ENCODE results near the gene EFCAB6.

The EFCAB6 gene

DNA sequence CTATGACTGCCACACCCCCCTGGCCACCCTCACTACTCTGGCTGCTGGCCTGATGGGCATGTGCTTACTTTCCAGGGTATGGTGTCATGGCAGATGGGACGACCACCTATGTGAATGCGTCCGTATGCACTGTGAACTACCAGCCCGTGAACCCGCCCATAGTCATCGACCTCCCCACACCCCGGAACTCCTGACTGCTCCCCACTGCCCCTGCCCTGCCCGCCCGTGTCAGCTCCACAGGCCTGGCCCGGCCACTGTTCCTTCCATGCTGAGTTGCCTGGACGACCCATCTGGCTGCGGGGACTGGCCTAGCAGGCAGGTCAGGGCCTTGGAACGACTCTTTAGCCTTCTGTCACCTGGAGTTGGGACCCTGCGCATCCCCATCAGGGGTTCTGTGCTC lies 306.7 kb downstream of the EFCAB6 start:
- ChIA-PET POLR2A (ENCODE audit: low non-redundant PET) (no interaction called here), CTCF (no interaction called here)
- H3K27ac ChIP-seq = peak overlapping the region; percentile 15; the same call in 1 of the 2 replicates
- TF ChIP-seq CTCF (conservative IDR thresholded peaks at IDR 0.05; ENCODE audit: low read depth) = no peak
- DNase-seq (ENCODE audit: low spot score) = no peak

DNA sequence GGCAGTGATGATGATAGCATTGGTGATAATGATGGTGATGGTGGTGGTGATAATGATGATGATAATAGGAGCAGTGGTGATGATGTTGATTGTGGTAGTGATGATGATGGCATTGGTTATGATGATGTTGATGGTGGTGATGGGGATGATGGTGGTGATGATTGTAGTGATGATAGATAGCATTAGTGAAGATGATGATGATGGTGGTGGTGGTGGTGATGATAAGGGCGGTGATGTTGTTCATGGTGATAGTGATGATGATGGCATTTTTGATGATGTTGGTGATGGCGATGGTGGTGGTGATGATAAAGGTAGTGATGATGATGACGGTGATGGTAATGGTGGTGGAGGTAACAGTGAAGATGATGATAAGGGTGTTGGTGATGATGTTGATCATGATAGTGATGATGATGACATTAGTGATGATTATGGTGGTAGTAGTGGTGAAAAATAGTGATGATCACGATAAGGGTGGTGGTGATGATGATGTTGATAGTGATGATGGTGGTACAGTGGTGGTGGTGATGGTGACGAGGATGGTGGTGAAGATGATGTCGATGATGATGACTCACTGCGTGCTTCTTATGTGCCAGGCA lies 307.3 kb downstream of the EFCAB6 start:
- no peak for TF ChIP-seq CTCF (conservative IDR thresholded peaks at IDR 0.05; ENCODE audit: low read depth)
- no peak overlapping the region for H3K27ac ChIP-seq
- POLR2A ChIA-PET (ENCODE audit: low non-redundant PET) = no interaction called here
- DNase-seq (ENCODE audit: low spot score) = no peak
- CTCF ChIA-PET = no interaction called here

GRCh38 chr22:43504068-43504467 lies 308.0 kb downstream of the EFCAB6 start:
- no peak for TF ChIP-seq CTCF (conservative IDR thresholded peaks at IDR 0.05; ENCODE audit: low read depth)
- CTCF ChIA-PET = no interaction called here
- no peak for DNase-seq (ENCODE audit: low spot score)
- POLR2A ChIA-PET (ENCODE audit: low non-redundant PET) = no interaction called here
- no peak overlapping the region for H3K27ac ChIP-seq

DNA sequence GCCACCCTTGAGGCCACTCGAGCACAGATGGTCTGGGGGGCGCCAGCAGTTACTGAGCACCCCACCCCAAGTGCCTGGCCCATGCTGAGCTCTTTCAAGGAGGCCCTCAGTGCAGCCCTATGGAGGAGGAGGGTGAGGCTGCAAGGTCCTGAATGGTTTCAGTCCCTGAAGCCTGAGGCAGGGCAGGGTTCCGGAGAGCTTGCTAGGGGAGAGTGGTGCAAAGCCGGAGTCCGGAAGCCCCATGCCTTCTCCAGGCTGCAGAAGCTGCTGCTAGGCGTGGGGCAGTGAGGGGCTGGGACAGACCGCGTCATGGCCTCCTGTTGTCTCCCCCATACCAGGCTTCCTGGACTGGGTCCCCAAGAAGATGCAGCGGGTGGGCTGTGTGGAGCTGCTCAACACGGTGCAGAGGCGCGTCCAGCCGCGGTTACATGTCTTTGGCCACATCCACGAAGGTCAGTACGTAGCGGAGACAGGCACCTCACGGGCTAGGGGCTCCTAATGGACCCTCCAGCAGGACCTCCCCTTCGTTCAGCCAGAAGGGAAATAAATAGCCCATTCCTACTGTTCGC lies 309.7 kb downstream of the EFCAB6 start:
- ChIA-PET POLR2A (ENCODE audit: low non-redundant PET) (no interaction called here), CTCF (no interaction called here)
- no peak for TF ChIP-seq CTCF (conservative IDR thresholded peaks at IDR 0.05; ENCODE audit: low read depth)
- no peak for DNase-seq (ENCODE audit: low spot score)
- no peak overlapping the region for H3K27ac ChIP-seq

- H3K27ac ChIP-seq = no peak overlapping the region
- no peak for DNase-seq (ENCODE audit: low spot score)
These were observed 310.2 kb downstream of the EFCAB6 start for GRCh38 chr22:43501878-43502277.

More at GRCh38 chr22:43501878-43502277, 310.2 kb downstream of the EFCAB6 start:
- POLR2A ChIA-PET (ENCODE audit: low non-redundant PET) = no interaction called here
- CTCF ChIA-PET = no interaction called here
- no peak for TF ChIP-seq CTCF (conservative IDR thresholded peaks at IDR 0.05; ENCODE audit: low read depth)

All from RWPE1 (cell line).